Measurements from ENCODE around the gene COG4.

The COG4 gene

GRCh38 chr16:70430667-70431536, 92.5 kb downstream of the COG4 start:
- peak; percentile 85 for DNase-seq

All from RPMI8226 (cell line).